RPMI7951 (cell line): ENCODE measurements around the gene NKIRAS1. TPM values are rescaled to one million over a fixed set of nuclear protein-coding genes. Genes with fewer than 3 reads are reported as not detected.
A peak's percentile ranks its signal among the peaks of the same experiment; 100 is the strongest.
"Not testable (repeated sequence)": the region's sequence is repeated elsewhere in the genome, so short reads cannot be mapped to it uniquely, and the experiment has no call there.

Experiments used
- DNase-seq: peaks from one replicate; pipeline ENCODE4 v3.0.0-alpha.2; 2012; ENCODE audit warnings: low read depth
- total RNA-seq: library from RNA; depleted of rRNA; stranded (reverse); fragments of >200 nt; shearing (Covaris generic); gene quantifications from 2 replicates; pipeline ENCODE4 v1.2.3, GENCODE V29; 2014

NKIRAS1 gene
- total RNA-seq, 1 experiment from 2014 or later = 18.3 TPM

DNA sequence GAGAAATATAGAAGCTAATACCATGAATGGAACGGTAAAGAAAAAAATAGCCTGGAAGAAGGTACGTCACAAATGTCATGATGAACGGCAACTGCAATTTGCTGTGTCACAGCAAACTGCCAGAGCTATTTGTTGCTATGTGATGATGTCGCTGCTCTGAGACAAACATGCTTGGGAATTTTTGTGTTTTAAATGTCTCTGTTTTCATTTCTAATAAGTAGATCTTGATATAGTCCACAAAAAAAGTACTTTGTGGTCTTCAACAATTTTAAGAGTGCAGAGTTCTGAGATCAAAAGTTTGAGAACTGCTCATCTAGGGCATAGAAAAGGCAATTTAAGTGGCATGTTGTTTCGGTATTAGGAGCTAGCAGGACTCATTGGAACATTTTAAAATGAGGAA, 24.0 kb upstream of the NKIRAS1 start:
- no peak for DNase-seq

DNA sequence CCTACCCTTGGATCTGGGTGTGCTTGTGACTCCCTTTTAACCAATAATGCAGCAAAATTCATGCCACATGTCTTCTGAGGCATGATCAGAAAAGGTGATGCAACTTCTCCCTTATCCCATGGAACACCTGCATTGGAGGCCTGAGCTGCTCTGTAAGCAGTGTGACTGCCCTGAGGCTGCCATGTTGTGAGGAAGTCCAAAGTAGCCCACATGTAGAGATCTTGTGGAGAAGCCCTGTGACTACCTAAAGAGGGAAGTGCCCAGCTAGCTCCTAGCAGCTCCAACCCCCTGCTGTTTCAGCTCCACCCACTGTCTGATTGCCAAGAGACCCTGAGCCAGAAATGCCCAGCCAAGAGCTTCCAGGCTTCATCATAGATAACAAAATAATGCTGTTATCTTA, 21.9 kb upstream of the NKIRAS1 start:
- DNase-seq = no peak

DNA sequence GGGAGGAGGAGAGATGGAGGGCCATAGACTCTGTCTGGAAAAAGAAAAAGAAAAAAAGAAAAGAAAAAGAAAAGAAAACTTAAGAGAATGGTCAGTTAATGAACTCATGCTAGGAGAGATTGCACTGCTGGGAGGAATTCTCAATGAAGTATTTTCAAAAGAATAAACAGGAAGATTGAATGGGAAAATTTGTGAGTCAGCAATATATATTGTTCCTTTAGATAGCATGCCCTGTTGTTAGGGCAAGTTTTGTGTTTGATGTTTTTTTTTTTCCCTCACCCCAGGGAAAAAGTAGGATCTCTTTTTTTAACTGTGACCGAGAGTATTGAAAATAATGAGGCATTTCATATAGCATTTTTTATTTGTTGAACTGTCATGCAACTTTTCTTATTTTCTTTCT, 20.5 kb upstream of the NKIRAS1 start:
- no peak for DNase-seq

DNA sequence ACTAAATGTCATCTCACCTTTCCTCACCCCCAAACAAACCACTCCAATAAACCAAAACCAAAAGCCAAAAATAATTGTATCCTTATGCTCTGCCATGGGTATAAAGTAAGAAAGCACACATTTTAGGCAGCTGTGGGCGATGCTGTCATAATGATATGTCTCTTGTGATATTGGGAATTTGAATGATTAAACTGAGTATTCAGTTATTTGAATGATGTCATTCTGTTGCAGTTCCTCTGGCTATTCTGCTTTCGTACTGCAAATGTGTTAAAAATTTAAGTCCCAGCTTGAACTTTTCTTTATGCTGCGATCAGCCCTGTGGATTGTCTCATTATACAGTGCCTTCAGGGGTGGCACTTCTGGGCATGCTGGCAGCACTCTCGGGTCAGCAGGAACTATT, 17.5 kb upstream of the NKIRAS1 start:
- DNase-seq = no peak

DNA sequence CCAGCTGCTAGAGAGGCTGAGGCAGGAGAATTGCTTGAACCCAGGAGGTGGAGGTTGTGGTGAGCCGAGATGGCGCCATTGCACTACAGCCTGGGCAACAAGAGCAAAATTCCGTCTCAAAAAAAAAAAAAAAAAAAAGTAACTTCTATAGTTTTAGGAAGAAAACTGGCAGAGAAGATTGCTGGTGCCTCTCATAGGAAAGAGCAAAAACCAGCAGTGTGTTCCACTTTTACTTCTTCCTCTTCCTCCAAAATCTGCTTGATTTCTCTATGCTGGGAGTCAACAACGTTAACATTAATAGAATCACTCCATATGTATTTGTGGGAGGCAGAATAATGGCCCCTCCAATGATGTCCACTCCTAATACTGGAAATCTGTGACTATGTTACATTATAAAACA, 15.8 kb upstream of the NKIRAS1 start:
- DNase-seq = no peak

DNA sequence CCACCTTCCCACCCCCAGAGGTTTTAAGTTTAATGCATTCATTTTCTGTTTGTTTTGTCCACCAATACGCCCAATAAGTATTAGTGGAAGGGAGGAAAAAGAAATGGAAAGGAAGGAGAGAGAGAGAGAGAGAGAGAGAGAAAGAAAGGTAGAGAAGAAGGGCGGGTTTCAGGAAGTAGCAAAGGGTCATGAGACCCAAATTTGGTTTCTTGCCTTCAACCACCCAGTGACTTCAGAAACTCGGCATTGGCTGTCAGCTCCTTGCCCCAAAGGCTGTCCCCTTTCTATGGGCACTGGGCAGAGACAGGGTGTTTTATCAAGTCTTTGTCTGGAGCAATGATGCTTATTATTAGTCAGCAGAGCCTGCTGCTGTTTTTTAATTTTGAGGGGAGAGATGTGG, 14.8 kb upstream of the NKIRAS1 start:
- no peak for DNase-seq

DNA sequence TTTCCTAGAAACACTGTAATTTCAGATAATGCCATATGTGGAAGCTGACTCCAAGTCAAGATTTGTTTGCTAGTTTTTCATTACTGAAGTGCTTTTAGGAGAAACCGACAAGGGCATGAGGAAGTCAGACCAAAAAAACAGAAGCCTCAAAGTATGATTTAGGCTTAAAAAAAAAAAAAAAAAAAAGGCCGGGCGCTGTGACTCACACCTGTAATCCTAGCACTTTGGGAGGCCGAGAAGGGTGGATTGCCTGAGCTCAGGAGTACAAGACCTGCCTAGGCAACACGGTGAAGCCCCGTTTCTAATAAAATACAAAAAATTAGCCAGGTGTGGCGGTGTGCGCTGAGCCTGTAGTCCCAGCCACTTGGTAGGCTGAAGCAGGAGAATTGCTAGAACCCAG, 11.7 kb upstream of the NKIRAS1 start:
- DNase-seq = no peak

DNA sequence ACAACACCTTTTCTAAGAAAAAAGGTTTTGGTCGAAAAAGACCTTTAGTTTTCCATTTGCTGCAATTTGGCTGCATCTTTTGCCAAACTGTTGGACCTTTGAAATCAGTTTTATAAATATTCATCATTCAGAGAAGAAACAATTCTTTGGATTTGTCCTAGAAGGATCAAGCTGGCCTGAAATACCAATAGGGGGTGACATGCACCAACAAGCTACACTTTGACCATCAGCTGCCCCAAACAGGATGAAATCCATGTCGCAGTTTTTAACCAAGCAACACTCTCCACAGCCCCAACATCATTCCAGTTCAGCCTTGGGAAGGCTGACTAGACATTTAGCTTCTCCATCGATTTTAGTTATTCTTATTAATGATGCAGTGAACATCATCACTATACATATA, 9.9 kb upstream of the NKIRAS1 start:
- DNase-seq = no peak

DNA sequence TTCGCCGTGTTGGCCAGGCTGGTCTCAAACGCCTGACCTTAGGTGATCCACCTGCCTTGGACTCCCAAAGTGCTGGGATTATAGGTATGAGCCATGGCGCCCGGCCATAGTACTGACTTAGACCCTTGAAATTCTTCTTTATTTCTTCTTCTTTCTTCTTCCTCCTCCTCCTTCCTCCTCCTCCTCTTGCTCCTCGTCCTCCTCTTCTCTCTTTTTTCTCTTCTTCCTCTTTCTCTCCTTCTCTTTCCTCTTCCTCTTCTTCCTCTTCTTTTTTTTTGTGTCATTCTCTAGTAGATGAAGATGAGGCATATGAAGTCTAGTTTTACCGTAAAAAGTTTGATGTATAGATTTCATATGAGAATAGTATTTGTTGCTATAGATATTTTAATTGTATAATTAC, 9.5 kb upstream of the NKIRAS1 start:
- DNase-seq = no peak

DNA sequence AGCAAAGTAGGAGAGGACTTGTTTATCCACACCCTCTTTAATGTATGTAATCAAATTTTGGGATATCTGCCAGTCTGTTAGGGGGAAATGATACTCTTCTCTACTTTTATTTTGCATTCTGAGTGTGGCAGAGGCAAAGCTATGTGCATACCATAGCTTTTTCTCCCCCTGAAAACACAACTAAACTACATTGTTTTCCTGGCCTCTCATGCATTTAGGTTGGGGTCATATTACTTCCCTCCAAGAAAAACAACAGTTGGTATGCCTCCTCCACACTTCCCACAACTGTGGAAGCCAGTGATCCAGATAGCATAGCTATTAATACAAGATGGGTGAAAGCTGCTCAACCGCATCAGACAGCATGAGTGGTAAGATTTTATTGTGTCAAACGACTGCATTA, 7.0 kb upstream of the NKIRAS1 start:
- no peak for DNase-seq

DNA sequence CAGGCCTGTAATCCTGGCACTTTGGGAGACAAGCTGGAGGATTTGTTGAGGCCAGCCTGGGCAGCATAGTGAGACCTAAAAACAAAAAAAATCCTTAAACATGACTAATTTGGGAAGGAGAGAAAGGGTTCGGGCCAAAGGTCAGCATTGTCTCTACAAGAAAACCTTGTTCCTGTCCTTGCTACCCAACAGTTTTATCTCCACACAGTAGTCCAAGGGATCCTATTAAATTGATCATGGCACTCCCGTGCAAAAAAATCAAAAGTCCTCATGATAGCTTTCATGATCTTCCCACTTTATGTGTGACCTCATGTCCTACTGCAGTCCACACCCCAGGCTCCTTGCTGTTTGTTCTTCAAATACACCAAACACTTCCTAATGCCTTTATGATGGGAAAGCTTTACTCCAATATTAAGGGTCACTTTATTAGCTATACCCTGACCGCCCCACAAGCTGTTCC, 4.3 kb upstream of the NKIRAS1 start:
- no peak for DNase-seq

DNA sequence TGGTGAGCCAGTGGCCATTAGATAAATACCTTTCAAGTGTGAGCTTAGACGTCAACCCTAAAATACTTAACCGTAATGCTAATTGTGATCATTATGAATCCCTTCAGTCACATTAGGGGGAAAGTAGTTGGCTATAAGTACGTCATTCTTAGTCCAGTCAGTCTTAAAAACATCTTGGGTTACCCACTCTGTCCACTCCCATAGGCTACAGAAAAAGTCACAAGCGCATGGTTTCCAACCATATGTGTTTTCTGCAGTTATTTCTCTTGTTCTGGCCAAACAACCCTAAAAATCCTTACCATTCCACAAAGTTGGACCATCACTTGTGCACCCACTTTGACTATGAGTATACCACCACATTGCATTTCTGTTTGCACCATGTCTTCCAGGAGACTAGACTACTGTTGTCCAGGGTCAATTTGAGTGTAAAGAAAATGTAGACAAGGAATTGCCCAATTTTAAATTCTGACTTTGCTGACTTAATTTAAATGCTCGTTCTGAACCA, 3.4 kb upstream of the NKIRAS1 start:
- DNase-seq = no peak

DNA sequence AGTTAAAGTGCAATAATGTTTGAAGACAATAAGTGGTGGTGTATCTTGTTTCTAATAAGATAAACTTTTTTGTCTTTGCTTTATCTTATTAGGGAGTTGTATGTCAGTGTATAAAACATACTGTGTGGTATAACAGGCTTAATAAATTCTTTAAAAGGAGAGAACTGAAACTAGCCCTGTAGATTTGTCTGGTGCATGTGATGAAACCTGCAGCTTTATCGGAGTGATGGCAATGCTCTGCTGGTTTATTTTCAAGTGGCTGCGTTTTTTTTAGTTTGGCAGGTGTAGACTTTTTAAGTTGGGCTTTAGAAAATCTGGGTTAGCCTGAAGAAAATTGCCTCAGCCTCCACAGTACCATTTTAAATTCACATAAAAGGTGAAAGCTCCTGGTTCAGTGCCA, 2.8 kb upstream of the NKIRAS1 start:
- no peak for DNase-seq

DNA sequence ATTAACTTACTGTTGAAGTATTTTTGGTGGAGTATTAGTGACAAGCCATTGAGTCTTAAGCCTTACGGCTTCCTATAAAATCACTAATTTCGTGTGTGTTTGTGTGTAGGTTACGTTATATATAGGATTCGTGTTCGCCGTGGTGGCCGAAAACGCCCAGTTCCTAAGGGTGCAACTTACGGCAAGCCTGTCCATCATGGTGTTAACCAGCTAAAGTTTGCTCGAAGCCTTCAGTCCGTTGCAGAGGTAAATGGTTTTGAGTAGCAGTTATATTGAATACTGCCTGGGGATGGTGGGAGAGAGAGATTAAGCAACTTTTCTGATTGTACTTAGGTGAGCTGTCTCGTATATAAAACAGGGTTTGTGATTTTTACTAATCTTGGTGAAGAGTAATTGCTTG, 1.5 kb upstream of the NKIRAS1 start:
- not testable (repeated sequence) for DNase-seq

DNA sequence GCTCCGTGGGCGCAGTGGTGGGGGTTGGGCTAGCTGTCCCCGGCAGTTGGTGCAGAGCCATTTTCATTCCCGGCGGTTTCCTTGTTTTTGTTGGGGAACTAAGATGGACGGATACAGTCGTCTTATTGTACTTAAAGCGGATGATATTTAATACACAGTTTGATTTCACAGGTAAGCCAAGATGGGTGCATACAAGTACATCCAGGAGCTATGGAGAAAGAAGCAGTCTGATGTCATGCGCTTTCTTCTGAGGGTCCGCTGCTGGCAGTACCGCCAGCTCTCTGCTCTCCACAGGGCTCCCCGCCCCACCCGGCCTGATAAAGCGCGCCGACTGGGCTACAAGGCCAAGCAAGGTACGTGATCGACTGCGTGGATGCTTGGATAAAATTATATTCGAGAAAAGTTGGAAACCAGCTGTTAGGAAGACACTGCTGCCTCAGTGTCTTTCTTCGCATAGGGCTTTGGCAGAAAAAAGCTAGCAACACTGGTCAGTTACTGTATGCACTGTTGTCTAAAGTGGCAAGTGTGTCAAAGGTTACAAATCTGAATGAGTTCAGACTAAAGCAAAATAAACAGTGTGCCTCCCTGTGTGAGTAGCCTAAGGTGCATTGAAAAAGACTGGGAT, 1.0 kb upstream of the NKIRAS1 start:
- DNase-seq = peak; percentile 65

DNA sequence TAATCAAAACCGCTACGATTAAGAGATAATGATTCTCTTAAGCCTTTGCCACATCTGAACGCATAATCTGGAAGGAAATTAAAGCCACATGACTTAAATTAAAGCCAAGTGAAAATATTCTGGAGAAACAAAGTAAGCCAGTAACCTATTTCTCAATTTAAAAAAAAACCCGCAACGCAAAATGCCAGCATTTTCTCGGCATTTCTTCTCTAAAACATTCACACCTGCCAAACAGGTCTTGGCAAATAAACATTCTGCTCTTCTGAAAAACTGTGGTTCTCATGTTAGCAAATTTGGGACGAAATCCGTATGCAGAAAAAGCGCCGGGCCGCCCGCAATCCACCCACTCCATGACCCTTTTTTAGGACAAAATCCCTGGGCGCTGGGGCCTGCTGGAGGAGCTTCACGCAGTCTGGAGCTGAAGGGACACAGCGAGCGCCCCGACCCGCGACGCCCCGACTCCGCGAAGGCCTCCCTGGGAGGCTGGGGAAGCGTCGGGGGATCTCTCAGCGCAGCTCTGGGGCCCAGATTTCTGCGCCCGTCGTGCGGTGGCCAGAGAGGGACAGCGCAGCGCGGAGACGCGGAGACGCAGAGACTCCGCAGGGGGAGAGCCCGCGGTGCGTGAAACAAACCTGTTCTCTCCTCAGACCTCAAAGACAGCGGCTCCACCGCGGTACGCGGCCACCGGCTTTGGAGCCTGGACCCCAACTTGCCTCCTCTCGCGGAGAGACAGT, 471 bp downstream of the NKIRAS1 start:
- no peak for DNase-seq

DNA sequence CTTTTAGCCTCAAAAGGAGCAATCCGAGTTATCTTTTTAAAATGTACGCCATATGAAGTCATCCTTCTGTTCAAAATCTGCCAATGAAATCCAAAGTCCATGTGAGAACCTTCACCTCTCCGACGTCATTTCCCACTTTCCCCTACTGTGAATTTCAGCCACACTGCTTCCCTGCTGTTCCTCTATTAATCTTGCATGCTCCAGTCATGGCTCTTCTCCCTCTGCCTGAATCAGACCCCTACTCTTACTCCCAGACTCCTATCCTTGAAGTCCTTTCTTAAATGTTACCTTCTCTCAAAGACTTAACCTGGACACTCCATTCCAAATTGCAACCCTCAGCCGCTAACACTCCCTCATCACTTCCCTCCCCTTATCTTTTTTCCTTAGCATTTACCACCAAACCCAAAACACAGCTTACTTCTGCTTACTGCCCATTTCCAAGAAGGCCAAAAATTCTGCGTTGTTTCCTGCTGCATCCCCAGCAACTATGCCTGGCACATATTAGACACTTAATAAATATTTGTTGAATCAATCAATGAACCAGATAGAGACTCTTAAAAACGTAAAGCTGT, 1.2 kb downstream of the NKIRAS1 start:
- peak; percentile 51 for DNase-seq

DNA sequence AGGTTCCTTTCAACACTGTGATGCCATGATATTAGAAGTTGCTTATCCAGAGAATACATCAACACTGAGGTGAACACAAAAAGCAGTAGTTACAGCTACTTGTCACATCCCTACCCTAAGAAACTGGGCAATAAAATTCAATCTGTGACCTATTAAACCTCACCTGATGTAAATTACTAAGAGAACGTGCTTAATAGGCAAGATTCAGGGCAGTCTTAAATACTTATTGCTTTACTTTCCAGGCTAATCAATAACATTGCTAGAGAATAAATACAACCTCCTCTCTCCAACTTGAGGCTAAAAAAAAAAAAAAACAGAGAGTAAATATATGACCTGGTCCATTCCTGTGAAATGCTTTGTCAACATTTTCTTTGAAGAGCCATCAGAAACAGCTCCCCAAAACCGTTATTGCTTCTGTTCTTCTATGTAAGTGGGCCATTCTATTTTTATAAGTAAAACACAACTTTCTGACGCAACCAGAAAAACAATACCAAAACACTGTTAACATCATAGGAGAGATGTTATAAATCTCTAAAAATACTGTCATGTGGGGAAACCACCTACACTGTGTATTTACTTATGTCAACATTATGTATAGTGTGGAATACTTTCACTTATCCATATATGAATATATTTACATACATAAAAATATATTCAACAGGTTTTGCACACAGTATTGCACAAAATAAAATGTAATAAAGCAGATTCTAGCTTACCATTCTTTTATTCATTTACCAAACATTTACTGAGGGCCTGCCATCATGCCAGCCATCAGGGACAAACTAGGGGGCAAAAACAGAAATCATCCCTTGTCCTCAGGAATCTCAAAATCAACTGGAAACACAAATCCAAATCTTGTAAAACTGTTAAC, 2.7 kb downstream of the NKIRAS1 start:
- DNase-seq = no peak

DNA sequence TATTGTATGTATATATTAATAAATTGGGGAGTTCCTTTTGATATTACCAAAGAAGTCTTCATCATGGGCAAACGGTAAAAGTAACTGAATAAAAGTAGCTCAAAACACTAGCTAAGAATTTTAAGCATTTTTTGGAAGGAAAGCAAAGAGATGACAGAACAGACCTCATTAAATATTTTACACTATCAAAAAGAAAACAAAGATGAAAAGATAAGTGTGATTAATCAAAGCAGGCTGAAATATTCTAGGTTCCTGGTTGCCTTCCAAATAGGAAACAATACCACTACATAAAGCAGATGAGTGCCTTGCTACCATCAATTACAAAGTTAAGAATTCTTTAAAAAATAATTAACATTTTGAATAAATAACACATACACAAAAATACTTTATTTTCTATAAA, 3.6 kb downstream of the NKIRAS1 start:
- no peak for DNase-seq

DNA sequence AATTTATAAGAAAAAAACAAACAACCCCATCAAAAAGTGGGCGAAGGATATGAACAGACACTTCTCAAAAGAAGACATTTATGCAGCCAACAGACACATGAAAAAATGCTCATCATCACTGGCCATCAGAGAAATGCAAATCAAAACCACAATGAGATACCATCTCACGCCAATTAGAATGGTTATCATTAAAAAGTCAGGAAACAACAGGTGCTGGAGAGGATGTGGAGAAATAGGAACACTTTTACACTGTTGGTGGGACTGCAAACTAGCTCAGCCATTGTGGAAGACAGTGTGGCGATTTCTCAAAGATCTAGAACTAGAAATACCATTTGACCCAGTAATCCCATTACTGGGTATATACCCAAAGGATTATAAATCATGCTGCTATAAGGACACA, 4.5 kb downstream of the NKIRAS1 start:
- DNase-seq = not testable (repeated sequence)

DNA sequence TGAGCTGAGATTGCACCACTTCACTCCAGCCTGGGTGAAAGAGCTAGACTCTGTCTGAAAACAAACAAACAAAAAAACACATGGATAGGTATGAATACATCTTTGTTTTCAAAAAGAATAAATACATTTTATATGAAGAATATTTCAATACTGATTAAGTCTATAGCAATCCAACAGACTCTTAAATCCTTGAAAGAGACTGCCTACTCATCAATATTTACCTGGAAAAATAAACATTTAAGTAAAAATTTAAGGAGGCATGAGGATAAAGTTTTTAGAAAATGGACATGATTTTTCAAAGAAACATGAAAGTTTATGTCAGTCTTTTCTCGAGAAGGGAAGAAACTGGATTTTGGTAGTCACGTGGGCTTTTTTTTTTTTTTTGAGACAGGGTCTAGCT, 5.4 kb downstream of the NKIRAS1 start:
- no peak for DNase-seq

DNA sequence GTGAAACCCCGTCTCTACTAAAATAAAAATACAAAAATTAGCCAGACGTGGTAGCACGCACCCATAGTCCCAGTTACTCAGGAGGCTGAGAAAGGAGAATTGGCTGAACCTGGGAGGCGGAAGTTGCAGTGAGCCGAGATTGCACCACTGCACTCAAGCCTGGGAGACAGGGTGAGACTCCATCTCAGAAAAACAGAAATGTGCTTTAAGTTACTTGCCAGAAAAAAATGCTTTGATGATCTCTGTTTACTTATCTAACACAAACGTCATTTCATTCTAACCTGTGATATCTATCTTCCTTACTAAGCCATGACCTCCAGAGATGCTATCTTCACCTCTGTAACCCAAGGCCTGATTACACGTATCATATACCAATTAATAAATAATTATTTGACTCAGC, 7.4 kb downstream of the NKIRAS1 start:
- DNase-seq = no peak
